Measurements from ENCODE around the gene ENTPD1. TPM values are rescaled to one million over a fixed set of nuclear protein-coding genes. Genes with fewer than 3 reads are reported as not detected.
"Not testable (repeated sequence)": the region's sequence is repeated elsewhere in the genome, so short reads cannot be mapped to it uniquely, and the experiment has no call there.

Gene ENTPD1
- total and polyA plus RNA-seq, 3 experiments from 2014 or later, result 3.3 to 7.1 (median 6.7) TPM

DNA sequence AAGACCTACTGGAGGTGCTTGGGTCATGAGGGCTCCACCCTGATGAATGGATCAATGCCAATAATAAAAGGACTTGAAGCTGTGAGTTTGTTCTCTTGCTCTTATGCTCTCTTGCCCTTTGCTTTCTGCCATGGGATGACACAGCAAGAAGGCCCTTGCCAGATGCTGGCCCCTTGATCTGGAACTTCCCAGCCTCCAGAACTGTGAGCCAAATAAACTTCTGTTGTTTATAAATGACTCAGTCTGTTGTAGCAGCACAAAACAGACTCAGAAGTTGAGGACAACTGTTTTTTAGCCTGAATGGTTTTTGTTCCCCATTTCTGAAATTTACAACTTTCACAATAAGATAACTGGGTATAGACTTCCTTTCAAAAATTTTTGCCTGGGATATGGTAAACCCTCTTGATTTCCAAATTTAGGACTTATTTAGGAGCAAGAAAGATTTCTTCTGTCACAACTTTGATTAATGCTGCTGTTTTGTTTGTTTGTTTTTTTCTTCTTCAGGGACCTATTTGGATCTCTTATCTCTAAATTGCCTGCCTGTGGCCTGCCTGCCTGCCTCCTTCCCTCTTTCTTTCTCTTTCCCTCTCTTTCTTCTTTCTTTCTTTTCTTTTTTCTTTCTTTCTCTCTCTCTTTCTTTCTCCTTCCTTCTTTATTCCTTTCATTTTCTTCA lies 12.1 kb downstream of the ENTPD1 start:
- H3K9me3 ChIP-seq (ENCODE audit: low read length), result no peaks in the 10 kb centered on the region
- H3K27me3 ChIP-seq (ENCODE audit: insufficient read depth, low read length, poor library complexity, severe bottlenecking), result no peaks in the 10 kb centered on the region
- no peak overlapping the region for H3K27ac ChIP-seq (ENCODE audit: low read depth, low read length)
- Mint-ChIP-seq H3K9me3 (no peaks in the 10 kb centered on the region), H3K36me3 (peaks cover 0 to under 1% (median 0%) of the 10 kb centered on the region in 3 donors), H3K27ac (no peak overlapping the region), H3K4me3 (no peak overlapping the region), H3K27me3 (peaks cover 0 to 4% of the 10 kb centered on the region in 2 donors), H3K4me1 (no peaks in the 10 kb centered on the region)
- no peaks in the 10 kb centered on the region for H3K36me3 ChIP-seq (ENCODE audit: insufficient read depth, low read length)
- no peak for DNase-seq
- H3K4me1 ChIP-seq (ENCODE audit: insufficient read depth, low read length), result no peaks in the 10 kb centered on the region
- POLR2A ChIA-PET, result no interaction called here
- no peak overlapping the region for H3K4me3 ChIP-seq (ENCODE audit: low read length)
- CTCF ChIA-PET, result no interaction called here

DNA sequence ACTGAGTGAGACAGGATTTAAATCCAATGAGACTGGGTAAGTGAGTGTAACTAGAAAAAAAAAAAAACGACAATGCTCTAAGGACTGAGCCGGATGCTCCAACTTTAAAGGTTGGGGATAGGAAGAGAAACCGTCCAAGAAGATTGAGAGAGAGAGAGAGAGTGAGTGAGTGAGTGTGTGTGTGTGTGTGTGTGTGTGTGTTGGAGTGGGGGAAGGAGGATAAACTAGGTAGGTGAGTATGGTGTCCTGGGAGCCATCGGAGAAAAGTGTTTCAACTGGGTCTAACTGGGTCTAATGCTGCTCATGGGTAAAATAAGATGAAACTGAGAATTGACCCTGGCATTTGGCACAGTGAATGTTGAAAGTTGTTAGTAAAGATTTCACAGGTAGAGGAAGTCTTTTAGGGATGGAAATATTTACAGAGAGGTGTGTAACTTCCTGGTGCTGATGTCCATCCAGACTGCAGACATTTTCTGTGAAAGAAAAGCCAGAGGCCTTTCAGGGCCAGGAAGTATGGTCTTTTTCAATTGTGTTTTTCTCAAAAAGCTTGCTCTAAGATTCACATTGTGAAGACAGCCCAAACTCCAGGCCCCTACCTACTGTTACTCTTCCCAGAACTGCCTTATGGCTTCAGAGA lies 14.2 kb downstream of the ENTPD1 start:
- H3K27ac Mint-ChIP-seq, result no peak overlapping the region
- H3K27me3 Mint-ChIP-seq, result peaks cover 0 to 4% of the 10 kb centered on the region in 2 donors
- peaks cover 0 to 9% (median 0%) of the 10 kb centered on the region in 5 donors for H3K9me3 Mint-ChIP-seq
- peaks cover 0 to 4% (median 0%) of the 10 kb centered on the region in 3 donors for H3K36me3 Mint-ChIP-seq
- Histone ChIP-seq H3K4me3 (ENCODE audit: low read length) (no peak overlapping the region), H3K9me3 (ENCODE audit: low read length) (no peaks in the 10 kb centered on the region), H3K27ac (ENCODE audit: low read depth, low read length) (no peak overlapping the region), H3K36me3 (ENCODE audit: insufficient read depth, low read length) (no peaks in the 10 kb centered on the region), H3K27me3 (ENCODE audit: insufficient read depth, low read length, poor library complexity, severe bottlenecking) (no peaks in the 10 kb centered on the region), H3K4me1 (ENCODE audit: insufficient read depth, low read length) (no peaks in the 10 kb centered on the region)
- CTCF ChIA-PET, result no interaction called here
- DNase-seq, result no peak
- POLR2A ChIA-PET, result no interaction called here
- no peak overlapping the region for H3K4me3 Mint-ChIP-seq
- H3K4me1 Mint-ChIP-seq, result no peaks in the 10 kb centered on the region

DNA sequence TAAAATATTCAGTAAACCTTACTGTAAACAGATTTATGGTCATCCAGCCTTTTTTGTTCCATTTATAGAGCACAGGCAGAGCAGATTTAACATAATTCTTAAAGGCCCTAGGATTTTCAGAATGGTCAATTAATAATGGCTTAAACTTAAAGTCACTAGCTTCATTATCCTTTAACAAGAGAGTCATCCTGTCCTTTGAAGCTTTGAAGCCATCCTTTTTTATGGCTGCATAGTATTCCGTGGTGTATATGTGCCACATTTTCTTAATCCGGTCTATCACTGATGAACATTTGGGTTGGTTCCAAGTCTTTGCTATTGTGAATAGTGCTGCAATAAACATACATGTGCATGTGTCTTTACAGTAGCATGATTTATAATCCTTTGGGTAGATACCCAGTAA lies 17.5 kb downstream of the ENTPD1 start:
- H3K27ac ChIP-seq (ENCODE audit: low read depth, low read length); H3K27ac Mint-ChIP-seq; H3K9me3 Mint-ChIP-seq; H3K36me3 Mint-ChIP-seq; H3K4me3 Mint-ChIP-seq; CTCF ChIA-PET; POLR2A ChIA-PET; DNase-seq; H3K4me3 ChIP-seq (ENCODE audit: low read length); H3K36me3 ChIP-seq (ENCODE audit: insufficient read depth, low read length); H3K4me1 ChIP-seq (ENCODE audit: insufficient read depth, low read length); H3K4me1 Mint-ChIP-seq; H3K27me3 ChIP-seq (ENCODE audit: insufficient read depth, low read length, poor library complexity, severe bottlenecking); H3K9me3 ChIP-seq (ENCODE audit: low read length): not testable (repeated sequence)
- H3K27me3 Mint-ChIP-seq, result peaks cover 0 to 11% of the 10 kb centered on the region in 2 donors

DNA sequence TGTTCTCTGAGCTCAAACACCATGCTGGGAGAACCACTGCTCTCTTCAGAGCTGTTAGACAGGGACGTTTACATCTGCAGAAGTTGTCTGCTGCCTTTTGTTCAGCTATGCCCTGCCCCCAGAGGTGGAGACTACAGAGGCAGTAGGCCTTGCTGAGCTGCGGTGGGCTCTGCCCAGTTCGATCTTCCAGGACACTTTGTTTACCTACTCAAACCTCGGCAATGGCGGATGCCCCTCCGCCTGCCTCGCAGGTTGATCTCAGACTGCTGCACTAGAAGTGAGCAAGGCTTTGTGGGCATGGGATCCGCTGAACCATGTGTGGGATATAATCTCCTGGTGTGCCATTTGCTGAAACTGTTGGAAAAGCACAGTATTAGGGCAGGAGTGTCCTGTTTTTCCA lies 21.7 kb downstream of the ENTPD1 start:
- H3K36me3 Mint-ChIP-seq; H3K36me3 ChIP-seq (ENCODE audit: insufficient read depth, low read length); H3K4me3 Mint-ChIP-seq; POLR2A ChIA-PET; H3K4me3 ChIP-seq (ENCODE audit: low read length); H3K27ac Mint-ChIP-seq; H3K9me3 ChIP-seq (ENCODE audit: low read length); H3K4me1 Mint-ChIP-seq; H3K27ac ChIP-seq (ENCODE audit: low read depth, low read length); H3K27me3 ChIP-seq (ENCODE audit: insufficient read depth, low read length, poor library complexity, severe bottlenecking); DNase-seq; CTCF ChIA-PET; H3K4me1 ChIP-seq (ENCODE audit: insufficient read depth, low read length): not testable (repeated sequence)
- Mint-ChIP-seq H3K9me3 (peaks cover 0 to 11% (median 2%) of the 10 kb centered on the region in 5 donors), H3K27me3 (peaks cover 11 to 25% of the 10 kb centered on the region in 2 donors)

DNA sequence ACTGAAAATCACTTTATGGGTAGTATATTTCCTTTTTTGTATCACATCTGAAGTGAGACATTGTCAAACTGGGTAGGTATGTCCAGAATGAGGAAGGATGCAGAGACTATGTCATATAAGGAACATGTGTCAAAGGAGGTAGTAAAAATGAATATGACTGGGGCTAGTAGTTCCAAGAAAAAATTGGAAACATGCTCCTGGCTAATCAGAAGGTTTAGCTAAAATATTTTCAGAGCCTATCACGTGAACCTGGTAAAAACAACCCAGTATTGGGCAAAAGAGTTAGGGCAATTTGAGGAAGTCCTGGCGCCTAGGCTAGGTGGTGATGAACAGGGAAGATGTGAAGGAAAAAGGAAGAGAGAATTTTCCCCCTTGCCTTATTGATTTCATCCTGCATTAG lies 26.4 kb downstream of the ENTPD1 start:
- H3K36me3 Mint-ChIP-seq, result peaks cover 0 to 4% (median 0%) of the 10 kb centered on the region in 3 donors
- ChIA-PET CTCF (no interaction called here), POLR2A (no interaction called here)
- H3K9me3 Mint-ChIP-seq, result peaks cover 0 to 2% (median 0%) of the 10 kb centered on the region in 5 donors
- Histone ChIP-seq H3K4me3 (ENCODE audit: low read length) (no peak overlapping the region), H3K27me3 (ENCODE audit: insufficient read depth, low read length, poor library complexity, severe bottlenecking) (no peaks in the 10 kb centered on the region), H3K27ac (ENCODE audit: low read depth, low read length) (no peak overlapping the region), H3K36me3 (ENCODE audit: insufficient read depth, low read length) (no peaks in the 10 kb centered on the region), H3K4me1 (ENCODE audit: insufficient read depth, low read length) (no peaks in the 10 kb centered on the region), H3K9me3 (ENCODE audit: low read length) (no peaks in the 10 kb centered on the region)
- no peak for DNase-seq
- H3K27me3 Mint-ChIP-seq, result peaks cover 6 to 26% of the 10 kb centered on the region in 2 donors
- H3K4me1 Mint-ChIP-seq, result peaks cover 0 to 5% (median 0%) of the 10 kb centered on the region in 3 donors
- H3K4me3 Mint-ChIP-seq, result no peak overlapping the region
- no peak overlapping the region for H3K27ac Mint-ChIP-seq

DNA sequence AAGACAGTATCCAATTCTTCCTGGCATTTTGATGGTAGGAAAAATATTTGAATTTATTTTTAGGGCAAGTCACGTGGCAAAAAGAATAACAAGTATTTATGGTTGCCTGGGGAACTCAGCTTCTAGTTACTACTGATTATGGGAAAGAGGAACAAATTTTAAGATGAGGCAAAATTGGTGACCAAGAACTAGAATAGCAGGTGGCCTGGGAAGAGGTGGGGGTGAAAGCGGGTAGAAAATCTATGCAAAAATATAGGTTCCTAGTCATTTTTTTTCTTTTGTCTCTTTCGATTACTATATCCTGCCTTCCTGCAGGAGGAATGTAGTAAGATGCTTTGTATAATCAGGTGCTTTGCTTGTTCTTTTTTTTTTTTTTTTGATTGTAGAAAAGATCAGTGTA lies 27.8 kb downstream of the ENTPD1 start:
- Mint-ChIP-seq H3K9me3 (no peaks in the 10 kb centered on the region), H3K4me1 (peaks cover 0 to 5% (median 0%) of the 10 kb centered on the region in 3 donors), H3K36me3 (peaks cover 0 to 4% (median 0%) of the 10 kb centered on the region in 3 donors), H3K27me3 (peaks cover 0 to 29% of the 10 kb centered on the region in 2 donors), H3K27ac (no peak overlapping the region), H3K4me3 (no peak overlapping the region)
- no peak overlapping the region for H3K27ac ChIP-seq (ENCODE audit: low read depth, low read length)
- H3K9me3 ChIP-seq (ENCODE audit: low read length), result no peaks in the 10 kb centered on the region
- ChIA-PET POLR2A (no interaction called here), CTCF (no interaction called here)
- no peaks in the 10 kb centered on the region for H3K4me1 ChIP-seq (ENCODE audit: insufficient read depth, low read length)
- H3K36me3 ChIP-seq (ENCODE audit: insufficient read depth, low read length), result no peaks in the 10 kb centered on the region
- DNase-seq, result no peak
- H3K4me3 ChIP-seq (ENCODE audit: low read length), result no peak overlapping the region
- no peaks in the 10 kb centered on the region for H3K27me3 ChIP-seq (ENCODE audit: insufficient read depth, low read length, poor library complexity, severe bottlenecking)

DNA sequence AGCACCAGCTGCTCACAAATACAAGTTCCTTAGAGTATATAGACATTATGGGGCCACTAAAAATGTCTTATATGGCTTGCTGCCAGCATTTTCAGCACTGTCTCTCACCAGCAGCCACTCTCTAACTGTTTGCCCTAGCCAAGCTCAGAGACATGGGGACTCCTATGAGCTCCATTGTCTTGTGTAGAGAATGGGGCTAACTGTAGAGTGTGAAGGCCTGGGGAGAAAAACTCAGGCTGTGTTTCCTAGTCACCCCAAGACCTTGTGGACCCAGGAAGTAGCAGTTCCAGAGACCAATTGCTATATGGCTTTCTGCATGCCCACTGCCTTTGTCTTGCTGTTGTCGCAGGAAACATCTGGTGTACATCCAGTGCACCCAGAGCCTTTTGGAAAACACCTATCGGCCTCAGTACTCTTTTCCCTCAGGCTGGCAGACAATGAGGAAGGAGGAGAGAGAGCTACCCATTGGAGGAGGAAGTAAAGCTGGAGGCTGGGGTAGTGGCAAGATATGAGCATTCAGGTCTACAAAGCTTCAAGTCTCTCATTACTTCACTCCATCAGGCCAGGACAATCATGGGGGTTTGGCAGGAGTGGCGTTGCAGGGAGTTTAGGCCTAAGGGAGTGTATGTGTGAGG lies 28.4 kb downstream of the ENTPD1 start:
- H3K4me1 Mint-ChIP-seq, result peaks cover 0 to 5% (median 0%) of the 10 kb centered on the region in 3 donors
- Histone ChIP-seq H3K4me3 (ENCODE audit: low read length) (no peak overlapping the region), H3K9me3 (ENCODE audit: low read length) (no peaks in the 10 kb centered on the region), H3K27ac (ENCODE audit: low read depth, low read length) (no peak overlapping the region), H3K36me3 (ENCODE audit: insufficient read depth, low read length) (no peaks in the 10 kb centered on the region), H3K27me3 (ENCODE audit: insufficient read depth, low read length, poor library complexity, severe bottlenecking) (no peaks in the 10 kb centered on the region), H3K4me1 (ENCODE audit: insufficient read depth, low read length) (no peaks in the 10 kb centered on the region)
- no peak for DNase-seq
- H3K9me3 Mint-ChIP-seq, result no peaks in the 10 kb centered on the region
- no peak overlapping the region for H3K4me3 Mint-ChIP-seq
- POLR2A ChIA-PET, result no interaction called here
- CTCF ChIA-PET, result interaction anchor here (0.7 kb wide), 1 partner anchor 91 kb away, joined by 3 read pairs; the partner anchor contains the start of gene TCTN3
- H3K27ac Mint-ChIP-seq, result no peak overlapping the region
- H3K27me3 Mint-ChIP-seq, result peaks cover 0 to 27% of the 10 kb centered on the region in 2 donors
- no peaks in the 10 kb centered on the region for H3K36me3 Mint-ChIP-seq

DNA sequence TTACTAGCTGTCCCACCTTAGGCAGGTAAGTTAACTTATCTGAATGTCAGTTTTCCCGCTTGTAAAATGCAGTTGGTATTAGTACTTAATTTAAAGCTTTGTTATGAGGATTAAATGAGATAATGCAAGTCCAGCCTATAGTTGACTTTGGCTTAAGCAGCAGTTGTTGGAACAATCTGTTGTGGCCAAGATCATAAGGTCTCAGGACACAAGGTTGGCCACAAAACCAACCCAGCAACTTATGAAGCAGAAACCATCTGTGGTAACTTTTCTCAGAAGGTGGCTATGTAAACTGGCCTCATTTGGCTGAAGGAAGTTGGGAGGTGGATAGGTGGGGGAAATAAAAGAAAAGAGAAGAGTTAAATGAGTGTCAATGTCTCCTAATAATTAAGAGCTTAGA lies 29.4 kb downstream of the ENTPD1 start:
- Histone ChIP-seq H3K27me3 (ENCODE audit: insufficient read depth, low read length, poor library complexity, severe bottlenecking) (no peaks in the 10 kb centered on the region), H3K9me3 (ENCODE audit: low read length) (no peaks in the 10 kb centered on the region), H3K4me3 (ENCODE audit: low read length) (no peak overlapping the region), H3K36me3 (ENCODE audit: insufficient read depth, low read length) (no peaks in the 10 kb centered on the region), H3K27ac (ENCODE audit: low read depth, low read length) (no peak overlapping the region), H3K4me1 (ENCODE audit: insufficient read depth, low read length) (no peaks in the 10 kb centered on the region)
- CTCF ChIA-PET, result no interaction called here
- Mint-ChIP-seq H3K4me3 (no peak overlapping the region), H3K27ac (no peak overlapping the region), H3K9me3 (no peaks in the 10 kb centered on the region), H3K4me1 (peaks cover 2 to 9% (median 4%) of the 10 kb centered on the region in 3 donors), H3K36me3 (no peaks in the 10 kb centered on the region), H3K27me3 (peaks cover 0 to 21% of the 10 kb centered on the region in 2 donors)
- POLR2A ChIA-PET, result no interaction called here
- no peak for DNase-seq

All from CD8-positive, alpha-beta memory T cell (primary cell).